ENCODE measurements around the gene SYTL2. TPM values are rescaled to one million over a fixed set of nuclear protein-coding genes. Genes with fewer than 3 reads are reported as not detected.

The SYTL2 gene
- total and polyA plus RNA-seq, 9 donors, result 4.2 to 26.1 (median 8.2) TPM

DNA sequence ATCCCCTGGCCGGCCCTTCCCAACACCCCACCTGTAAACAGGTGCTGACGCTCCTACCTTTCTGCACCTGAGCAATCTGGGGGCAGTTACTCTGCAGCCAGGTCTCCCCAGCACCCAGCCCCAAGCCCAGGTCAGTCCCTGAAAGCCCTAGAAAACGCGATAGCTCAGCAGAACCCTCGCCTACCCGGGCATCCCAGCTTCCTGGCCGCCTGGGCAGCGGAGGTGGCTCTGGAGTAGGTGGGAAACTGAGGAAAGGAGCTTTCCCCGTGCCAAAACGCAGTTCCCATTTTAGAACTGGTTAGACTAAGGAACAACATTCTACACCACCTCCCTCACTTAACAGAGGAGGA, 445 bp downstream of the SYTL2 start:
- no peak overlapping the region for H3K27ac ChIP-seq
- peak overlapping the region; percentile 76 for H3K4me3 ChIP-seq
- peak in 1 of 5 donors; percentile 23 for DNase-seq
- H3K36me3 ChIP-seq, result no peaks in the 10 kb centered on the region
- TF ChIP-seq, protein P1, sequence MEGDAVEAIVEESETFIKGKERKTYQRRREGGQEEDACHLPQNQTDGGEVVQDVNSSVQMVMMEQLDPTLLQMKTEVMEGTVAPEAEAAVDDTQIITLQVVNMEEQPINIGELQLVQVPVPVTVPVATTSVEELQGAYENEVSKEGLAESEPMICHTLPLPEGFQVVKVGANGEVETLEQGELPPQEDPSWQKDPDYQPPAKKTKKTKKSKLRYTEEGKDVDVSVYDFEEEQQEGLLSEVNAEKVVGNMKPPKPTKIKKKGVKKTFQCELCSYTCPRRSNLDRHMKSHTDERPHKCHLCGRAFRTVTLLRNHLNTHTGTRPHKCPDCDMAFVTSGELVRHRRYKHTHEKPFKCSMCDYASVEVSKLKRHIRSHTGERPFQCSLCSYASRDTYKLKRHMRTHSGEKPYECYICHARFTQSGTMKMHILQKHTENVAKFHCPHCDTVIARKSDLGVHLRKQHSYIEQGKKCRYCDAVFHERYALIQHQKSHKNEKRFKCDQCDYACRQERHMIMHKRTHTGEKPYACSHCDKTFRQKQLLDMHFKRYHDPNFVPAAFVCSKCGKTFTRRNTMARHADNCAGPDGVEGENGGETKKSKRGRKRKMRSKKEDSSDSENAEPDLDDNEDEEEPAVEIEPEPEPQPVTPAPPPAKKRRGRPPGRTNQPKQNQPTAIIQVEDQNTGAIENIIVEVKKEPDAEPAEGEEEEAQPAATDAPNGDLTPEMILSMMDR (IDR thresholded peaks at IDR 0.05), result no peak
- TF ChIP-seq EP300 (IDR thresholded peaks at IDR 0.05) (no peak), POLR2A (IDR thresholded peaks at IDR 0.05) (no peak)
- H3K4me1 ChIP-seq (ENCODE audit: insufficient read depth), result peaks cover 3% of the 10 kb centered on the region
- 12 to 14% (median 13%) methylated on average over 10 of the region's 10 CpGs for whole genome bisulfite sequencing, 3 donors
- no peaks in the 10 kb centered on the region for H3K9me3 ChIP-seq
- intact Hi-C loops (cut with DNase I), result loop anchor here in 2 of 4 donors (5.0 to 10.0 kb wide), 2 partner anchors 48 to 116 kb away; no protein-coding TSS in a partner anchor
- H3K27me3 ChIP-seq, result no peaks in the 10 kb centered on the region

DNA sequence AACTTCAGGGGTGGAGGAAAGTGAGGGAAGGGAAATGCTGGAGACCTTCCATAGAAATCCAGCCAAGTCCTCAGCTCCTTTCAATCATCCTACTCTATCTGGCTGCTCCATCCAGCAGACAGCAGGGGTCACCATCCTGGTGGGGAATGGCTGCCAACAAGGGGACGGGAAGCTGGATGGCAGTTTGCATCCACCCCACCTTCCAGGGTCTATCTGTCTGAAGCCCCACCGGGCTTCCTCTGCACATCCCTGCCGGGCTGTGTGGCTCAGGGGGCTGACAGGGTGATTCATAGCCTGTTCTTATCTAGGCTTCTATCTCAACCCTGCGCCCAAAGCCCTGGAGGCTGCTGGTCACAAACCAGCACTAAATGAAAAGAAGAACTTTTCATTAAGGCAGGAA, 1.1 kb downstream of the SYTL2 start:
- no peaks in the 10 kb centered on the region for H3K36me3 ChIP-seq
- H3K9me3 ChIP-seq, result no peaks in the 10 kb centered on the region
- no peak overlapping the region for H3K27ac ChIP-seq
- H3K27me3 ChIP-seq, result no peaks in the 10 kb centered on the region
- no peak for DNase-seq
- TF ChIP-seq EP300 (IDR thresholded peaks at IDR 0.05) (no peak), POLR2A (IDR thresholded peaks at IDR 0.05) (no peak)
- TF ChIP-seq, protein P1 (IDR thresholded peaks at IDR 0.05), result no peak
- WGBS, 3 donors, result 32 to 49% (median 47%) methylated on average over 4 of the region's 4 CpGs
- peak overlapping the region; percentile 76 for H3K4me3 ChIP-seq
- intact Hi-C loops (cut with DNase I), result loop anchor here in 2 of 4 donors (5.0 to 10.0 kb wide), 2 partner anchors 48 to 115 kb away; no protein-coding TSS in a partner anchor
- H3K4me1 ChIP-seq (ENCODE audit: insufficient read depth), result peaks cover 3% of the 10 kb centered on the region

DNA sequence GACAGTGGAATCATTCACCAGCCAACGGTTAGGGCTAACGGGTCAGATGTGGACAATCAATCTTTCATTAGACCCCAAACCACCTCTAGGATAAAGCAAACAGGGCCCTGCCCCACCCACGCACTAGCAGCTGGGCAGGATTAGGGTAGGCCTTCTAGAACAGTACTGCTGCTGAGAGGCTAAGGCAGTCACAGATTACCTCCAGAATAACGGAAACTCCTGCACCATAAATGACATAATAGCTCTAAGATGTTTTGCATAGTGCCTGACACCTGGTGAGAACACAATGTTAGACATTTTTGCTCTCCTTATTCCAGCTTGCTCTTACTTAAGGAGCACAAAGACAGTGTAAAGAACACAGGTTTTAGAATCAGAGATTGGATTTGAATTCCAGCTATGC, 1.8 kb downstream of the SYTL2 start:
- TF ChIP-seq POLR2A (IDR thresholded peaks at IDR 0.05), result no peak
- TF ChIP-seq, protein P1 (IDR thresholded peaks at IDR 0.05), result no peak
- no peak for TF ChIP-seq EP300 (IDR thresholded peaks at IDR 0.05)
- WGBS, 3 donors, result 81 to 83% (median 83%) methylated on average over 4 of the region's 4 CpGs
- no peaks in the 10 kb centered on the region for H3K9me3 ChIP-seq
- intact Hi-C loops (cut with DNase I), result no loop called here
- H3K4me1 ChIP-seq (ENCODE audit: insufficient read depth), result peaks cover 3% of the 10 kb centered on the region
- H3K4me3 ChIP-seq, result no peak overlapping the region
- H3K27ac ChIP-seq, result no peak overlapping the region
- H3K27me3 ChIP-seq, result no peaks in the 10 kb centered on the region
- H3K36me3 ChIP-seq, result no peaks in the 10 kb centered on the region
- no peak for DNase-seq

DNA sequence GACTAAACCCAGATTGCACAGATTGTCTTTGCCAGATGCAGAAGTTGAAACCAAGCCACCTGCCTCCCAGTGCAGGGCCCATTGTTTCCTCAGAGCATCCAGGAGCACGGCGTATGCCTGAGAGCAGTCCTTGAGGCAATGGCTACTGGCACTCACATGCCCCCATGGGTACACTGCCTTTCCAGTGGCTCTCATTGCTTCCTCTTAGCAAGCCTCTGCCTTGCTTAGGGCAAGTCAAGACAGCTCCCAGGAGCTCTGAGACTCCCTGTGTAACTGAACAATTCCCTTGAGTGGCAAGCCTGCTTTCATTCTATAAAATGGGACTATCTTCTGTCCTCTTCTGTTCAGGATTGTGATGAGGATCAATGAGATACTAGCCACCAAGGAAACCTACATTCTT, 4.1 kb downstream of the SYTL2 start:
- H3K4me1 ChIP-seq (ENCODE audit: insufficient read depth), result peaks cover 3% of the 10 kb centered on the region
- no peak overlapping the region for H3K27ac ChIP-seq
- no peaks in the 10 kb centered on the region for H3K27me3 ChIP-seq
- intact Hi-C loops (cut with DNase I), result no loop called here
- no peak overlapping the region for H3K4me3 ChIP-seq
- TF ChIP-seq POLR2A (IDR thresholded peaks at IDR 0.05), result no peak
- TF ChIP-seq, protein P1 (IDR thresholded peaks at IDR 0.05), result no peak
- no peak for TF ChIP-seq EP300 (IDR thresholded peaks at IDR 0.05)
- DNase-seq, result no peak
- WGBS, 3 donors, result 84 to 91% (median 86%) methylated on average over 2 of the region's 2 CpGs
- no peaks in the 10 kb centered on the region for H3K36me3 ChIP-seq
- H3K9me3 ChIP-seq, result no peaks in the 10 kb centered on the region

Measured in ovary (tissue), 9 donors.